Suppressor macrophage treated with lipopolysaccharide for 4 hours (primary cell): ENCODE results near the gene PHIP.
A peak's percentile ranks its signal among the peaks of the same experiment; 100 is the strongest.

Experiments used
- DNase-seq: peaks from one replicate; pipeline ENCODE4 v3.0.0-alpha.2; 2020

Gene PHIP

GRCh38 chr6:79066828-79067227 lies 11.2 kb downstream of the PHIP start:
- no peak for DNase-seq

GRCh38 chr6:79066330-79066729 lies 11.7 kb downstream of the PHIP start:
- DNase-seq: no peak

DNA sequence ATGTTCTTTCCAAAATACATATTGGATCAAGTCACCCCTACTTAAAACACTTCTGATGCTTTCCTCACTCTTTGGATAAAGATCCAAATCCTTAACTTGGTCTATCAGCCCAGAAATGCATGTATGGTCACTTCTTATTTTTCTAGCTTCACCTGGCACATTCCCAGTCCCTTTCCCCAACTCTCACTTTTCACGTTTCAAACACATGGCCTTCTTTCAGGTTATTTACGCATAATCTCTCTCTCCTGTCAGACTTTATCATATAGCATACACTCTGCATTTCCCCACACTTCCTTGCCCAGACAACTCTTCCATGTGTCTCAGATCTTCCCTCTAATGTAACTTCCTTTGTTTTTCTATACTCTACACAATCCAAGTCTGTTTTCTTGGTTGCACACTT lies 12.8 kb downstream of the PHIP start:
- no peak for DNase-seq

DNA sequence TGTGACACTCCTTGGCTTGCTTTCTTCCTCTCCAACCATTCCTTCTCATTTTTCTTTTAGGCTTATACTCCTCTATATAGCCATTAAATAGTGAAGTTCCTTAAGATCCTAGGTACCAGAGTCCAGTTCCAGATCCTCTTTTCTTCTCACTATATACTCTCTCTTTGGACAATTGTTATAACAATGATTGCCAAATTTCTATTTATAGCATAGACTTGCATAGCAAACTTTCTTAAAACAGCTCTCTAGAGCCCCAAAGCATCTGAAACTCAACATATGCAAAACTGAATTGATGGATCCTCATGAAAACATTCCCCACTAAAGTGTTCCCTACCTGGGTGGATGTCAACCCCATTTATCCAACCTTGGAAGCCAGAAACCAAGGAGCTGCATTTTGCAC lies 13.4 kb downstream of the PHIP start:
- DNase-seq: no peak

- DNase-seq: no peak
Observed at GRCh38 chr6:79062708-79063107, 15.3 kb downstream of the PHIP start.

GRCh38 chr6:79057746-79058145 lies 20.3 kb downstream of the PHIP start:
- no peak for DNase-seq

DNA sequence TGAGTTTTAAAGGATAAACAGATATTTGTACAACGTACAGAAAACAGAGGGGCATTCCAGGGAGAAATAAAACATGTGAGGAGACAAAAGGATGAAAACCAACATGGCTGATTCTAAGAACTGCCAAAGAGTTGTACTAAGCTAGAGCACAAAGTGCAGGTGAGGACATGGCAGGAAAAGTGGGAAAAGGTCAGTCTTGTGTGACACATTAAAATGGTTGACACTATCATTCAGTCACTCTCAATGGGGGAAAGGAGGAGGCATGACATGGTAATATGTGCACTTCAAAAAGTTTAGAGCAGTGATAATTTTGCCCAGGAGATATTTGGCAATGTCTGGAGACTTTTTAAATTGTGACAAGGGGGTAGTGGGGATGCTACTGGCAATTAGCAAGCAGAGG lies 21.8 kb downstream of the PHIP start:
- DNase-seq: no peak

GRCh38 chr6:79048611-79049010 lies 29.4 kb downstream of the PHIP start:
- peak; percentile 23 for DNase-seq

- no peak for DNase-seq
Observed at GRCh38 chr6:79047072-79047471, 31.0 kb downstream of the PHIP start.

- no peak for DNase-seq
Observed at GRCh38 chr6:79045966-79046365, 32.1 kb downstream of the PHIP start.

GRCh38 chr6:79042799-79043126 lies 35.3 kb downstream of the PHIP start:
- no peak for DNase-seq

DNA sequence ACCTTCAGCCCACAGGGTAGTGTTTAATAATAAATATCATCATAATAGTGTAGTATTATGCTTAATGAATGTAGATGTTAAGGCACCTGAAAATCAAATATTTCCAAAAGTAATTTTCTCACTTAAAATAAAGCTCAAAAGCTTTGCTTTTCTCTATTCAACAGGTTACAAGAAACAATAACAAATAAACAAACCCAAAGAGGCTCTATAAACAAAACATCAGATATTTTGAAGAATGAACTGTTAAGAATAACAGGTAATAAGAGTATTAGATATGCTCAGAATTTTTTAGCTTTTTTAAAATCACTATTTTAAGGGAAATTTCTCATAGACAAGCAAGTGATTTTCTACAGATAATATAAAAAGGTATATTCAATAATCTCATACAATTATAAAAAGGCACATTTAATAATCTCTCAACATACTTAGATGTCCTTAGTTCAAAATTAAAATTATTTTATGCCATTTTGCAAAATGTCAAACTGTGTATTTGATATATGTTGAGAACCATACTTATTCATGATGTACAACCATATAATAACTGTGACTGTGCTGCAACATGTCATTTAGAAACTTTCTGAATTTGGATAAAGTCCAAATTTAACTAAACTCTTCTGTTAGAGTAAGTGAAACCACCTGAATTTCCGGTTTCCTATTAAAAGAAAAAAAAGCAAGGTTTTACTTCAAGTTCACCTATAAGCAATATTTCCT lies 35.8 kb downstream of the PHIP start:
- no peak for DNase-seq

DNA sequence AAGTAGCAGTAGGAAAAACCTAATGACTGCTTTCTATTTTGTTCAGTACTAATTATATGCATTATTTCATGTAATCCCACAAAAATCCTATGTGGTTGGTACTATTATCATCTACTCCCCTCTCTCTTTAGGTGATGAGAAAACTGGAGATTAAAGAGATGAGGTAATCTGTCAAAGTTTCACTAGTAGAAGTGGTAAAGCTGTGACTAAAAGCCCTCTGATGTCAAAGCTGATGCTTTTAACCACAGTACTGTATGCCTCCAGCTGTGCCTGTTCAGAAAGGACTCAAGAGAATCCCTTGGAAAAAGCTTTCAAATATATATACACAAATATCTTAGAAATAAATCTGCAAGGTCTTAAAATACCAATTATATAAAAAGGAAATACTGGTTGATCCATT lies 38.0 kb downstream of the PHIP start:
- DNase-seq: peak; percentile 5

DNA sequence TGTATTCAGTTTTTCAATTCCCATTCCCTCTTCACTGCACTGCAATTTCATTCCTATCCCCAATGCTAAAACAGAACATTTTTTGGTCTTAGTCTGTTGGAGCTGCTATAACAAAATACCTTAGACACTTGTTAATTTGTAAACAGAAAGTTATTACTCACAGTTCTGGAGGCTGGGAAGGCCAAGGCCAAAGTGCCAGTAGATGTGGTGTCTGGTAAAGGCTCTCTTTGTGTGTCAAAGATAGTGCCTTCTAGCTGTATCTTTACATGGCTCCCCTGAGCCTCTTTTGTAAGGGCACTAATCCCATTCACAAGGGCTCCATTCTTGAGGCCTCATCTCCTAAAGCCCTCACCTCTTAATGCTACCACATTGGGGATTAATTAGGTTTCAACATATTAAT lies 40.0 kb downstream of the PHIP start:
- DNase-seq: no peak

DNA sequence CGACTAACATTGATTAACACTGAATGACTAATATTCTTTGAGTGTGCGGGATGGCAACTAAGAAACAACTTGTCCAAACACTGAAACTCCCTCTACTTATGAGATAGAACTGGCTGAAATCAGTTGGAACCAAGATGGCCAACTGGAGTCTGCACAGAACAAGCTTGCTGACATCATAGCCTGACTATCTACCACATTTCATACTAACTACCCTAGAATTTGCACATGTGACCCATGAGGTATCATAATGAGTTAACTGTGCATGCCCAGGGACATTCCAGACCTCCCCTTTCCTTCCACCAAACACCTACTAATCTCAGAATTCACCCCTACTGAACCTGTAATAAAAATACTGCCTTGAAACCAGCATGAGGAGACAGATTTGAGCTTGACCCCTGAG lies 43.2 kb downstream of the PHIP start:
- DNase-seq: no peak

DNA sequence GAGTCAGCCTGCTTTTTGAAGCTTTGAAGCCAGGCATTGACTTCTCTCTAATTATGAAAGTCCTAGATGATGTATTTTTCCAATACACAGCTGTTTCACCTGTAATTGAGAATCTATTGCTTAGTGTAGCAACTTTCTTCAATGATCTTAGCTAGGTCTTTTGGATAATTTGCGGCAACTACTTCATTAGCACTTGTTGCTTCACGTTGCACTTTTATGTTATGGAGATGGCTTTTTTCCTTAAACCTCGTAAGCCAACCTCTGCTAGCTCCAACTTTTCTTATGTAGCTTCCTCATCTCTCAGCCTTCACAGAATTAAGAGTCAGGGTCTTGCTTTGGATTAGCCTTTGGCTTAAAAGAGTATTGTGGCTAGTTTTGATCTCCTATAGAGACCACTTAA lies 44.8 kb downstream of the PHIP start:
- no peak for DNase-seq

DNA sequence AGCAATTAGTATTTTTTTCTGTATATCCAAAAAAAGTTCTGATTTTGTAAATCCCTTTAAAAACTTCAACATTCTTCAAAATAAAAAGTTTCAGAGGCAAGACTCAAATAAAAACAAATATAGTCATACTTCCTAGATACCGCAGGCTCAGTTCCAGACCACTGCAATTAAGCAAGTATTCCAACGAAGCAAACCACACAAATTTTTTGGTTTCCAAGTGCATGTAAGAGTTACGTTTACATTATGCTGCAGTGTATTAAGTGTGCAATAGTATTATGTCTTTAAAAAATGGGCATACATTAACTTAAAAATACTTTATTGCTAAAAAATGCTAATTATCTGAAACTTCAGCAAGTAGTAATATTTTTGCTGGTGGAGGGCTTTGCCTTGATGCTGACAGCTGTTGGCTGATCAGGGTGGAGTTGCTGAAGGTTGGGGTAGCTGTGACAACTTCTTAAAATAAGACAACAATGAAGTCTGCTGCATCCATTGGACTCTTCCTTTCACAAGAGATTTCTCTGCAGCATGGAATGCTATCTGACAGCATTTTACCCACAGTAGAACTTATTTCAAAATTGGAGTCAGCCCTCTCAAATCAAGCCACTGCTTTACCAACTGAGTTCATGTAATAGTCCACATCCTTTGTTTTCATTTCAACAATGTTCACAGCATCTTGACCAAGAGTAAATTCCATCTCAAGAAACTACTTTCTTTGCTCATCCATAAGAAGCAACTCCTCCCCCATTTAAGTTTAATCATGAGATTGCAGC lies 46.0 kb downstream of the PHIP start:
- no peak for DNase-seq

DNA sequence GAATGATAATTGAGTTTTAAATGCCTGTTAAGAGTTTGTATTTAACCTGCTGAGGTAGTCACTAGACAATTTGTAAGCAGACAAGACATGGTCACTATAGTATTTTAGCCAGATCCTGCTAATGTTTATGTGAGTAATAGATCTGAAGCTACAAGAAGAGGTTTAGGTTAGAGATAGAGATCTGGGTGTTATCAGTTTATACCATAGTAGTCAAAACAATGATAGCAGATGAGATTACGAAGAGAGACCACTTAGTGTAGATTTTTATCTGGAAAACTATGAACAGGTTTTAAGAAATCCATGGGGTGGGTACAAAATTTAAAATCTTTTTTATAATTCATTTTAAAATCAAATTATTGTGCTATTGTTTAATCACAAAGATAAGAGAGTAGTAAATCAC lies 47.5 kb downstream of the PHIP start:
- DNase-seq: no peak

- DNase-seq: no peak
Observed at GRCh38 chr6:79030023-79030422, 48.0 kb downstream of the PHIP start.

DNA sequence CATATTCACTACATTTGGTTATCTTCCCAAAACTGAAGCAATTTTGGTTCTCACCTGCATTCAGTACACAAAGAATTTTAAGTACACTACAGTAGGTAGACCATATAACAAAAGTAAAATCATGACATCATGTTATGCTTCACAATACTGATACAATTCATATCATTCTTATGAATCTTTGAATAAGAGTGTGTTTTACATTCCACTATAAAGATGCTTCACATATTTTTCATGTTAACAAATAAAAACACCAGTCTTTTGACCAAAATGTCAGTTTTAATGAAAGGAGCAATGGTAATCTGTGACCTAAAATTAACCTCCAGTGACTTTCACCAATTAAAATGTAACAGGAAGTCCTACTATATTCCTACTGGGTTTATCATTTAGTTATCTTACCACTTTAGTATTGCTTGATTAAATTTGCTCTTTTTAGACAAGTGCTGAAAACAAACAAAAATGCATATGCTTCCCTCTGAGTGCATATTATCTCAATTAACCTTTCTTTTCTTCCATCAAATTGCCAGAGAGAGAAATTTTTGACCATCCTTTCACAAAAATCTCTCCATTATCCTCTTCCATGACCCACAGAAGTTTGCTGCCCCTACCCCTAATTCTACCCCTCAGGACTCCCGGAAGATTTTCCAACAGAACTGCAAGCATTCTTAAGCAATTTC lies 49.3 kb downstream of the PHIP start:
- DNase-seq: no peak

GRCh38 chr6:79011940-79012339 lies 66.1 kb downstream of the PHIP start:
- no peak for DNase-seq

DNA sequence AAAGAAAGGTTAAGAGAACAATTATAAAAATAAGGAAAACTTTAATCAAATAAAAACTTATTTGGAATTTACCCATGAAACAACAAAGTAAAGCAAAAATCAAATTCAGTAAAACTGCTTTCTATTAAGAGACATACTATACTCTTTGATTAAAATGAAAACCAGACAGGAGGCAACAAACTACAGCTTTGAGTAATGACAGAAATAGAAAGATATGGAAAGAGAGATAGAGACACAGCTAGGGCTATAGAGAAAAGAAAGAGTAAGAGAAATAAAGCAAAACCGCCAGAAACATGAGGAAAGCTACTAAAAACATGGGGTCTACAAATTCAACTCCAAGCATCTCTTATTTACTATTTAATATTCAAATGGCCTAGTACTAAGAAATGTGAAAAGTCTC lies 67.6 kb downstream of the PHIP start:
- no peak for DNase-seq

GRCh38 chr6:79009819-79010218 lies 68.2 kb downstream of the PHIP start:
- no peak for DNase-seq

DNA sequence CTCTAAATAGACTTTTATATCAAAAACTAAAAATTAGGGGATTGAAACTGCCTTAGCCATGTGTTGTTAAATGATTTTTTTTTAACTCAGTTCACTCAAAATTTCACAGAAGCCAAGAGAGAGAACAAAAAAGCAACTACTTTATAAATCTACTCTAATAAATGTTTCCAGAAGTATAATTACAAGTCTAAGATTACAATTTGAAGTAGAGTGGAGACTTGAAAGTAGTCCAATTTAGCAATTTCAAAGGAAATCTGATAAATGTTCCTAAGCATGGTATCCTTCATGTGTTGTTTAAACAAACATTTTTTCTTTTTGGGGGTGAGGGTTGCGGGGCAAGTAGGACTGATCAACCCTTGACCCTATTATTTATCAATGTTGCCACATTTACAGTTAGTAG lies 72.6 kb downstream of the PHIP start:
- no peak for DNase-seq
